HEK293 (cell line): Measurements from ENCODE around the gene PCLO.

Source experiments
- KLF1 ChIP-seq: fragments of 450-650 bp; formaldehyde crosslinking; IDR thresholded peaks from 2 replicates; pipeline ENCODE4 v1.5.1; 2016; ENCODE audit warnings: missing biosample characterization, missing genetic modification characterization
- SCRT1 ChIP-seq: fragments of 450-650 bp; formaldehyde crosslinking; IDR thresholded peaks from 2 replicates; pipeline ENCODE4 v1.5.1; 2016; ENCODE audit warnings: missing biosample characterization, missing genetic modification characterization, borderline replicate concordance
- ZNF335 ChIP-seq: fragments of 450-650 bp; formaldehyde crosslinking; conservative IDR thresholded peaks from 2 replicates; pipeline ENCODE4 v1.5.1; 2016; ENCODE audit warnings: missing biosample characterization, missing genetic modification characterization
- ZNF626 ChIP-seq: fragments of 450-650 bp; sonication (Bioruptor Pico); formaldehyde crosslinking; IDR thresholded peaks from 2 replicates; pipeline ENCODE4 v1.5.1; 2018; ENCODE audit warnings: missing biosample characterization, missing genetic modification characterization, inconsistent platforms
- TF ChIP-seq, protein P1 (sequence below): fragments of 450-650 bp; formaldehyde crosslinking; IDR thresholded peaks from 2 replicates; pipeline ENCODE4 v1.5.1; 2016; ENCODE audit warnings: missing biosample characterization, missing genetic modification characterization
- TF ChIP-seq, protein P2 (sequence below): fragments of 450-650 bp; formaldehyde crosslinking; IDR thresholded peaks from 2 replicates; pipeline ENCODE4 v1.5.1; 2016; ENCODE audit warnings: missing biosample characterization, missing genetic modification characterization
- TF ChIP-seq, protein P3 (sequence below): fragments of 450-650 bp; formaldehyde crosslinking; IDR thresholded peaks from 2 replicates; pipeline ENCODE4 v1.5.1; 2016; ENCODE audit warnings: missing biosample characterization, missing genetic modification characterization, low read depth

DNA sequence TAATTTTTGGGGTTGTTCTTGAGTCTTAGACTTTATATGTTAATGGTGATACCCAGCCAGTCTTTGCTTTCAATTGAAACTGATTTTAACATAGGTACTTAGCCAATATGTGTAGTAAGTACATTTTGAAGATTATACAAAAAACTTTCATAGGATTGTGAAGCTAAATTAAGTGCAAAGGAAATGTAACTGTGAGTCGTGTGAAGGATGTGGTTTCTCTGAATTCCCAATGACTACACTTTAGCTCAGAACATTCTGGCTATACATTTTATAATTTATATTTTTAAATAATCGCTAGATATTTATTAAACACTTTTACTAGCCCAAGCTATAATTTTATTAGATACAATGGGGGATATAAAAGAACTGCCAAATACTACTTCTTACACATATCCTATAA is 359.3 kb downstream of the PCLO start:
- no peak for TF ChIP-seq SCRT1 (tag by site-specific recombination)
- TF ChIP-seq, protein P1, sequence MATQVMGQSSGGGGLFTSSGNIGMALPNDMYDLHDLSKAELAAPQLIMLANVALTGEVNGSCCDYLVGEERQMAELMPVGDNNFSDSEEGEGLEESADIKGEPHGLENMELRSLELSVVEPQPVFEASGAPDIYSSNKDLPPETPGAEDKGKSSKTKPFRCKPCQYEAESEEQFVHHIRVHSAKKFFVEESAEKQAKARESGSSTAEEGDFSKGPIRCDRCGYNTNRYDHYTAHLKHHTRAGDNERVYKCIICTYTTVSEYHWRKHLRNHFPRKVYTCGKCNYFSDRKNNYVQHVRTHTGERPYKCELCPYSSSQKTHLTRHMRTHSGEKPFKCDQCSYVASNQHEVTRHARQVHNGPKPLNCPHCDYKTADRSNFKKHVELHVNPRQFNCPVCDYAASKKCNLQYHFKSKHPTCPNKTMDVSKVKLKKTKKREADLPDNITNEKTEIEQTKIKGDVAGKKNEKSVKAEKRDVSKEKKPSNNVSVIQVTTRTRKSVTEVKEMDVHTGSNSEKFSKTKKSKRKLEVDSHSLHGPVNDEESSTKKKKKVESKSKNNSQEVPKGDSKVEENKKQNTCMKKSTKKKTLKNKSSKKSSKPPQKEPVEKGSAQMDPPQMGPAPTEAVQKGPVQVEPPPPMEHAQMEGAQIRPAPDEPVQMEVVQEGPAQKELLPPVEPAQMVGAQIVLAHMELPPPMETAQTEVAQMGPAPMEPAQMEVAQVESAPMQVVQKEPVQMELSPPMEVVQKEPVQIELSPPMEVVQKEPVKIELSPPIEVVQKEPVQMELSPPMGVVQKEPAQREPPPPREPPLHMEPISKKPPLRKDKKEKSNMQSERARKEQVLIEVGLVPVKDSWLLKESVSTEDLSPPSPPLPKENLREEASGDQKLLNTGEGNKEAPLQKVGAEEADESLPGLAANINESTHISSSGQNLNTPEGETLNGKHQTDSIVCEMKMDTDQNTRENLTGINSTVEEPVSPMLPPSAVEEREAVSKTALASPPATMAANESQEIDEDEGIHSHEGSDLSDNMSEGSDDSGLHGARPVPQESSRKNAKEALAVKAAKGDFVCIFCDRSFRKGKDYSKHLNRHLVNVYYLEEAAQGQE (tag by site-specific recombination), result no peak
- TF ChIP-seq, protein P2, sequence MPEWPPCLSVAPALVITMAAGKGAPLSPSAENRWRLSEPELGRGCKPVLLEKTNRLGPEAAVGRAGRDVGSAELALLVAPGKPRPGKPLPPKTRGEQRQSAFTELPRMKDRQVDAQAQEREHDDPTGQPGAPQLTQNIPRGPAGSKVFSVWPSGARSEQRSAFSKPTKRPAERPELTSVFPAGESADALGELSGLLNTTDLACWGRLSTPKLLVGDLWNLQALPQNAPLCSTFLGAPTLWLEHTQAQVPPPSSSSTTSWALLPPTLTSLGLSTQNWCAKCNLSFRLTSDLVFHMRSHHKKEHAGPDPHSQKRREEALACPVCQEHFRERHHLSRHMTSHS, result no peak
- no peak for TF ChIP-seq ZNF335 (tag by site-specific recombination)
- TF ChIP-seq KLF1 (tag by site-specific recombination), result no peak
- no peak for TF ChIP-seq ZNF626 (tag by site-specific recombination)
- TF ChIP-seq, protein P3, sequence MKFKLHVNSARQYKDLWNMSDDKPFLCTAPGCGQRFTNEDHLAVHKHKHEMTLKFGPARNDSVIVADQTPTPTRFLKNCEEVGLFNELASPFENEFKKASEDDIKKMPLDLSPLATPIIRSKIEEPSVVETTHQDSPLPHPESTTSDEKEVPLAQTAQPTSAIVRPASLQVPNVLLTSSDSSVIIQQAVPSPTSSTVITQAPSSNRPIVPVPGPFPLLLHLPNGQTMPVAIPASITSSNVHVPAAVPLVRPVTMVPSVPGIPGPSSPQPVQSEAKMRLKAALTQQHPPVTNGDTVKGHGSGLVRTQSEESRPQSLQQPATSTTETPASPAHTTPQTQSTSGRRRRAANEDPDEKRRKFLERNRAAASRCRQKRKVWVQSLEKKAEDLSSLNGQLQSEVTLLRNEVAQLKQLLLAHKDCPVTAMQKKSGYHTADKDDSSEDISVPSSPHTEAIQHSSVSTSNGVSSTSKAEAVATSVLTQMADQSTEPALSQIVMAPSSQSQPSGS (tag by site-specific recombination), result no peak
